HCT116 (cell line): ENCODE data around the gene SLC2A9. TPM values are rescaled to one million over a fixed set of nuclear protein-coding genes. Genes with fewer than 3 reads are reported as not detected.

ENCODE experiments used
- ATAC-seq: fragments of 200-7000 bp; cut with Tn5 transposase; 2 replicates; pipeline ENCODE4 v1.9.1; 2020; ENCODE audit warnings: mild to moderate bottlenecking, moderate library complexity
- BruUV-seq: library from RNA; stranded (reverse); fragments of 400-500 nt; replicated peaks from 2 replicates; lab custom pipeline; 2021; lab: Mats Ljungman, UMichigan
- CTCF ChIA-PET: fragments of 300-600 bp; sonication (Branson Sonifier 250); formaldehyde crosslinking; loops from one replicate; lab custom pipeline; 2021; ENCODE audit warnings: antibody characterized with exemption; lab: Charles Lee
- POLR2A ChIA-PET: fragments of 300-600, 350-600 bp; sonication (Branson Sonifier 250); formaldehyde crosslinking; loops from one replicate; lab custom pipeline; 2021; ENCODE audit warnings: antibody characterized with exemption; lab: Charles Lee
- RAD21 ChIA-PET, 2 experiments: fragments of 300-600 bp; sonication (Branson Sonifier 250); formaldehyde crosslinking; loops; one replicate each; lab custom pipeline; 2023; ENCODE audit warnings: low total read pairs in 2 of 2; ENCODE audit not compliant: uncharacterized antibody in 2 of 2, unreplicated experiment in 2 of 2, low non-redundant PET in 1 of 2; lab: Charles Lee
- DNase-seq: peaks from one replicate; pipeline ENCODE4 v3.0.0-alpha.2; 2010; ENCODE audit warnings: low read depth, low spot score
- H2AFZ ChIP-seq: fragments of 200-600 bp; shearing (Covaris generic), sonication (generic); 2 replicates; pipeline ENCODE4 v1.6.1; 2017; ENCODE audit warnings: low read depth, mixed run types, mixed read lengths, antibody characterized with exemption, low read length; ENCODE audit not compliant: poor library complexity, severe bottlenecking
- H3K27ac ChIP-seq: 2 replicates; pipeline ENCODE4 v1.5.1; 2012; ENCODE audit warnings: low read depth, low read length
- H3K27me3 ChIP-seq: fragments of 200-600 bp; sonication (generic); 2 replicates; pipeline ENCODE4 v1.6.1; 2016; ENCODE audit warnings: mixed run types, low read length, mixed read lengths; ENCODE audit not compliant: insufficient read depth
- H3K36me3 ChIP-seq, 2 experiments: fragments of 200-500 bp in 1 of 2; fragments of 200-600 bp in 1 of 2; sonication (Bioruptor generic) in 1 of 2; sonication (generic) in 1 of 2; 2 replicates each; pipeline versions ENCODE4 v1.5.1 to v1.6.1; 2014 to 2016; ENCODE audit warnings: low read length in 2 of 2, inconsistent platforms in 1 of 2, mixed read lengths in 1 of 2, mixed run types in 1 of 2; ENCODE audit not compliant: insufficient read depth in 2 of 2, control insufficient read depth in 1 of 2
- H3K4me1 ChIP-seq, 2 experiments: fragments of 200-600 bp in 1 of 2; sonication (generic) in 1 of 2; 2 replicates each; pipeline versions ENCODE4 v1.5.1 to v1.6.1; 2012 to 2017; ENCODE audit warnings: low read length in 2 of 2, inconsistent platforms in 1 of 2, mild to moderate bottlenecking in 1 of 2, mixed read lengths in 1 of 2, mixed run types in 1 of 2, moderate library complexity in 1 of 2; ENCODE audit not compliant: insufficient read depth in 2 of 2, control insufficient read depth in 1 of 2
- H3K4me2 ChIP-seq: fragments of 200-600 bp; sonication (generic); 2 replicates; pipeline ENCODE4 v1.6.1; 2017; ENCODE audit warnings: mixed run types, low read length, mixed read lengths
- H3K4me3 ChIP-seq, 2 experiments: fragments of 200-600 bp in 1 of 2; sonication (generic) in 1 of 2; replicated peaks in 1 of 2; 2 replicates each; pipeline ENCODE4 v1.5.1; 2011 to 2016; ENCODE audit warnings: low read length in 2 of 2, control low read depth in 1 of 2, low read depth in 1 of 2, mild to moderate bottlenecking in 1 of 2, mixed read lengths in 1 of 2, mixed run types in 1 of 2
- H3K79me2 ChIP-seq: fragments of 200-600 bp; sonication (generic); 2 replicates; pipeline ENCODE4 v1.6.1; 2017; ENCODE audit warnings: mild to moderate bottlenecking, mixed run types, low read length, moderate library complexity, mixed read lengths; ENCODE audit not compliant: insufficient read depth
- H3K9ac ChIP-seq: fragments of 200-600 bp; sonication (generic); 2 replicates; pipeline ENCODE4 v1.6.1; 2016; ENCODE audit warnings: low read length, mixed read lengths
- H3K9me2 ChIP-seq: fragments of 200-600 bp; sonication (generic), shearing (Covaris generic); 2 replicates; pipeline ENCODE4 v1.6.1; 2017; ENCODE audit warnings: mixed run types, mild to moderate bottlenecking, moderate library complexity; ENCODE audit not compliant: insufficient read depth
- H3K9me3 ChIP-seq, 2 experiments: fragments of 200-500 bp in 1 of 2; fragments of 200-600 bp in 1 of 2; sonication (Bioruptor generic) in 1 of 2; sonication (generic) in 1 of 2; 2 replicates each; pipeline ENCODE4 v1.6.1; 2014 to 2017; ENCODE audit warnings: low read length in 2 of 2, mixed read lengths in 2 of 2, inconsistent platforms in 1 of 2, low read depth in 1 of 2, mild to moderate bottlenecking in 1 of 2, mixed run types in 1 of 2, moderate library complexity in 1 of 2; ENCODE audit not compliant: control insufficient read depth in 1 of 2, insufficient read depth in 1 of 2
- H4K20me1 ChIP-seq: fragments of 200-600 bp; sonication (generic), shearing (Covaris generic); 2 replicates; pipeline ENCODE4 v1.6.1; 2017; ENCODE audit warnings: mixed run types, mild to moderate bottlenecking, moderate library complexity; ENCODE audit not compliant: insufficient read depth
- ATF3 ChIP-seq: IDR thresholded peaks from 2 replicates; pipeline ENCODE4 v1.6.1; 2012
- CBX3 ChIP-seq: IDR thresholded peaks from 2 replicates; pipeline ENCODE4 v1.6.1; 2012; ENCODE audit warnings: low read depth
- CEBPB ChIP-seq: IDR thresholded peaks from 2 replicates; pipeline ENCODE4 v1.6.1; 2012; ENCODE audit warnings: low read depth
- EGR1 ChIP-seq: IDR thresholded peaks from 2 replicates; pipeline ENCODE4 v1.6.1; 2012; ENCODE audit warnings: low read depth
- ELF1 ChIP-seq: IDR thresholded peaks from 2 replicates; pipeline ENCODE4 v1.6.1; 2012; ENCODE audit warnings: low read depth, borderline replicate concordance
- EZH2 ChIP-seq: fragments of 200-600 bp; sonication (generic); IDR thresholded peaks from 2 replicates; pipeline ENCODE4 v1.6.1; 2017; ENCODE audit warnings: antibody characterized with exemption, mixed run types
- EZH2phosphoT487 ChIP-seq: fragments of 200-600 bp; IDR thresholded peaks from 2 replicates; pipeline ENCODE4 v1.6.1; 2018; ENCODE audit warnings: antibody characterized with exemption, borderline replicate concordance
- FOSL1 ChIP-seq: IDR thresholded peaks from 2 replicates; pipeline ENCODE4 v1.6.1; 2012; ENCODE audit warnings: low read depth
- JUND ChIP-seq: IDR thresholded peaks from 2 replicates; pipeline ENCODE4 v1.6.1; 2012
- POLR2A ChIP-seq: IDR thresholded peaks from 2 replicates; pipeline ENCODE4 v1.7.0; 2011; ENCODE audit warnings: borderline replicate concordance; ENCODE audit not compliant: insufficient read depth, insufficient read length; ENCODE audit errors: extremely low read depth
- POLR2AphosphoS5 ChIP-seq: IDR thresholded peaks from 2 replicates; pipeline ENCODE4 v1.6.1; 2011; ENCODE audit warnings: mild to moderate bottlenecking, low read depth, low read length, moderate library complexity
- RAD21 ChIP-seq: IDR thresholded peaks from 2 replicates; pipeline ENCODE4 v1.6.1; 2012; ENCODE audit warnings: low read depth, mild to moderate bottlenecking
- SP1 ChIP-seq: IDR thresholded peaks from 2 replicates; pipeline ENCODE4 v1.6.1; 2012; ENCODE audit warnings: low read depth
- SRF ChIP-seq: IDR thresholded peaks from 2 replicates; pipeline ENCODE4 v1.6.1; 2012; ENCODE audit warnings: low read depth
- YY1 ChIP-seq: IDR thresholded peaks from 2 replicates; pipeline ENCODE4 v1.6.1; 2011; ENCODE audit warnings: low read length, low read depth, moderate library complexity, mild to moderate bottlenecking; ENCODE audit not compliant: insufficient replicate concordance; ENCODE audit errors: extremely low read depth
- ZFX ChIP-seq: fragments of 450-650 bp; IDR thresholded peaks from 2 replicates; pipeline ENCODE4 v1.6.1; 2017
- ZNF274 ChIP-seq: fragments of 200-500 bp; sonication (Bioruptor generic); IDR thresholded peaks from 2 replicates; pipeline ENCODE4 v1.6.1; 2014; ENCODE audit warnings: mild to moderate bottlenecking, low read depth, low read length, inconsistent platforms
- intact Hi-C: fragments of 100-400 bp; cut with micrococcal nuclease; formaldehyde crosslinking; loops from 2 replicates; pipeline ENCODE4 v1.10.0; 2022
- total RNA-seq: library from RNA; stranded (reverse); gene quantifications from one replicate; pipeline ENCODE4 v1.2.1, GENCODE V29; 2021; ENCODE audit not compliant: unreplicated experiment
- TF ChIP-seq, protein P1 (sequence below): IDR thresholded peaks from 2 replicates; pipeline ENCODE4 v1.6.1; 2011; ENCODE audit warnings: mild to moderate bottlenecking, low read length, moderate library complexity; ENCODE audit not compliant: insufficient replicate concordance; ENCODE audit errors: extremely low read depth

Gene SLC2A9
- total RNA-seq, 1 experiment from 2014 or later = 2.2 TPM

DNA sequence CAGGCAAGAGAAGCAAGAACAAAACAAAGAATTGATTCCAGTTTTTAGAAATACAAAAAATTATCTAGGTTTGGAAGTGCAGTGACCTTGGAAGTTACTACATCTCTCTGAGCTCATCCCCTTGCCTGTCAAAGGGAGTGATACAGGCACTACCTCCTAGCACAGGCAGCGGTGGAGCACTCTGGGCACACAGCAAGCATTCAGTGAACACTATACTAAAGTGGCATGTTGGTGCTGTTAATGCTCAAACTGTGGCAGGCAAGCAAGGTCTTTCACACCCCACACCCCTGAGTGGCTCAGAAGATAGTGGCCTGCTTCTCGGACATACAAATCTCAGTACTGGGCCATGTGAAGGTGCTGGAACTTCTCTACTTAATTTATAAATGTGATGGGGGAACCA lies 188.7 kb downstream of the SLC2A9 start:
- POLR2A ChIA-PET = no interaction called here

GRCh38 chr4:9826551-9826950 lies 194.7 kb downstream of the SLC2A9 start:
- POLR2A ChIA-PET = no interaction called here
- TF ChIP-seq CEBPB (no peak), SRF (no peak), YY1 (no peak), ZFX (no peak), ELF1 (no peak), EZH2 (no peak), CBX3 (no peak), SP1 (no peak), EGR1 (no peak), RAD21 (no peak), FOSL1 (no peak), JUND (no peak), EZH2phosphoT487 (no peak), POLR2A (no peak), ATF3 (no peak)
- TF ChIP-seq, protein P1, sequence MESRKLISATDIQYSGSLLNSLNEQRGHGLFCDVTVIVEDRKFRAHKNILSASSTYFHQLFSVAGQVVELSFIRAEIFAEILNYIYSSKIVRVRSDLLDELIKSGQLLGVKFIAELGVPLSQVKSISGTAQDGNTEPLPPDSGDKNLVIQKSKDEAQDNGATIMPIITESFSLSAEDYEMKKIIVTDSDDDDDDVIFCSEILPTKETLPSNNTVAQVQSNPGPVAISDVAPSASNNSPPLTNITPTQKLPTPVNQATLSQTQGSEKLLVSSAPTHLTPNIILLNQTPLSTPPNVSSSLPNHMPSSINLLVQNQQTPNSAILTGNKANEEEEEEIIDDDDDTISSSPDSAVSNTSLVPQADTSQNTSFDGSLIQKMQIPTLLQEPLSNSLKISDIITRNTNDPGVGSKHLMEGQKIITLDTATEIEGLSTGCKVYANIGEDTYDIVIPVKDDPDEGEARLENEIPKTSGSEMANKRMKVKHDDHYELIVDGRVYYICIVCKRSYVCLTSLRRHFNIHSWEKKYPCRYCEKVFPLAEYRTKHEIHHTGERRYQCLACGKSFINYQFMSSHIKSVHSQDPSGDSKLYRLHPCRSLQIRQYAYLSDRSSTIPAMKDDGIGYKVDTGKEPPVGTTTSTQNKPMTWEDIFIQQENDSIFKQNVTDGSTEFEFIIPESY = no peak

More for the DNA sequence above, 188.7 kb downstream of the SLC2A9 start:
- Histone ChIP-seq H3K4me3 (no peak overlapping the region), H3K36me3 (no peaks in the 10 kb centered on the region), H3K27ac (no peak overlapping the region), H3K79me2 (no peaks in the 10 kb centered on the region), H4K20me1 (no peaks in the 10 kb centered on the region), H3K9me2 (no peaks in the 10 kb centered on the region), H3K4me1 (no peaks in the 10 kb centered on the region), H3K9ac (no peak overlapping the region), H3K4me2 (no peak overlapping the region), H3K27me3 (peaks cover 24% of the 10 kb centered on the region; the same call in 1 of the 2 replicates), H2AFZ (no peak overlapping the region), H3K9me3 (no peaks in the 10 kb centered on the region)
- no TSS peak for BruUV-seq
- no peak for DNase-seq
- no peak for ATAC-seq
- intact Hi-C loops = no loop called here
- ChIA-PET CTCF (no interaction called here), RAD21 (no interaction called here)
- TF ChIP-seq POLR2AphosphoS5 = no peak
- TF ChIP-seq JUND = no peak
- TF ChIP-seq, protein P1 = no peak
- no peak for TF ChIP-seq POLR2A
- no peak for TF ChIP-seq ZNF274

More at GRCh38 chr4:9826551-9826950, 194.7 kb downstream of the SLC2A9 start:
- no peaks in the 10 kb centered on the region for H3K36me3 ChIP-seq
- CTCF ChIA-PET = no interaction called here
- DNase-seq = no peak
- H3K27ac ChIP-seq = no peak overlapping the region
- no peaks in the 10 kb centered on the region for H3K9me3 ChIP-seq
- intact Hi-C loops = no loop called here
- RAD21 ChIA-PET = no interaction called here
- no peak overlapping the region for H3K4me3 ChIP-seq
- no peaks in the 10 kb centered on the region for H3K4me1 ChIP-seq
- no peak for ATAC-seq
- 0 out of 2 replicates have a peak, but pooled peaks cover 8% of the 10 kb centered on the region for H3K27me3 ChIP-seq
- BruUV-seq = no TSS peak
- no peaks in the 10 kb centered on the region for H3K79me2 ChIP-seq
- H2AFZ ChIP-seq = no peak overlapping the region
- no peak overlapping the region for H3K4me2 ChIP-seq
- H3K9ac ChIP-seq = no peak overlapping the region
- H4K20me1 ChIP-seq = no peaks in the 10 kb centered on the region
- no peaks in the 10 kb centered on the region for H3K9me2 ChIP-seq
